ENCODE data around the gene KRTAP4-12. TPM values are rescaled to one million over a fixed set of nuclear protein-coding genes. Genes with fewer than 3 reads are reported as not detected.
"Not testable (repeated sequence)": the region's sequence is repeated elsewhere in the genome, so short reads cannot be mapped to it uniquely, and the experiment has no call there.

KRTAP4-12 gene
- total RNA-seq, 2 experiments from 2014 or later: not detected

DNA sequence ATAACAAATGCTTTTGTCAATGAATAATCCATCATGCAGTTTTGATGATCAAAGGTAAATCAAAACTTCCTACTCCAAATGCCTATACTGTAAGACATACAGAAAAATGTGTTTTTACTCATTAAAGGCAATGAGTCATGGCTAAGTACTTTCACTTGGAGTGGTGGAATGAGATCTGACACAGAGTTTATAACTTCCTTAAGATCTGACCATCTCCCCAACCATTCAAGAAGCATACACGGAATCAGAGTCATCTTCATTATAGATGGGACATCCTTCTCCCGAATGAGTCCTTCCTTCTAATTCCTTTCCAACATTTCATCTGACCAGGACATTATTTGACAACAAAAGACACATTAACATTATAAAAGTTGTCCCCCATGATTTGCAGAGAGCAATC, 40.6 kb downstream of the KRTAP4-12 start:
- H3K27ac Mint-ChIP-seq, H3K36me3 Mint-ChIP-seq, H3K27me3 Mint-ChIP-seq, H3K4me1 Mint-ChIP-seq, H3K4me3 Mint-ChIP-seq, H3K9me3 Mint-ChIP-seq, DNase-seq: not testable (repeated sequence)

DNA sequence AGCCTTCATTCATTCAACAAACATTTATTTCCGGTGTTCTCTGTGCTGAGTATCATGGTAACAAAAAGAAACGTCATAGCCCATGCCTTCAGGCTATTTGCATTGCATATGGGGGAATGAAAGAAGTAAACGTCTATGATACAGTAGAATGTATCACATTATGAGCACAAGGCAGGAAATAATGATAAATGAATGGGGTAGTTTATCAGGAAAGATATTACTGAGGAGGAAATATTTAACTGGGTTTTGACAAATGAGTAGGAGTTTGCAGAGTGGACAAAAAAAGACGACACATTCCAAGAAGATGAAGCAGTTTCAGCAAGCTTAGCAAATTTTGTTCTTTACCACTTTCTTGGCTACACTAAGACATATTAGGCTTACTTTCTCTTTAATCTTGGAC, 41.4 kb downstream of the KRTAP4-12 start:
- DNase-seq: no peak
- H3K27ac Mint-ChIP-seq: no peak overlapping the region
- H3K4me1 Mint-ChIP-seq: no peaks in the 10 kb centered on the region
- peaks cover 2% of the 10 kb centered on the region for H3K27me3 Mint-ChIP-seq
- no peak overlapping the region for H3K4me3 Mint-ChIP-seq
- H3K9me3 Mint-ChIP-seq: no peaks in the 10 kb centered on the region
- no peaks in the 10 kb centered on the region for H3K36me3 Mint-ChIP-seq

- Mint-ChIP-seq H3K9me3 (no peaks in the 10 kb centered on the region), H3K27me3 (peaks cover 15% of the 10 kb centered on the region), H3K27ac (no peak overlapping the region), H3K4me3 (no peak overlapping the region), H3K36me3 (no peaks in the 10 kb centered on the region), H3K4me1 (no peaks in the 10 kb centered on the region)
- no peak for DNase-seq
Measured at GRCh38 chr17:41076788-41077187, 47.2 kb downstream of the KRTAP4-12 start.

- Mint-ChIP-seq H3K27ac (no peak overlapping the region), H3K27me3 (peaks cover 15% of the 10 kb centered on the region), H3K36me3 (no peaks in the 10 kb centered on the region), H3K9me3 (no peaks in the 10 kb centered on the region), H3K4me3 (no peak overlapping the region), H3K4me1 (peaks cover 2% of the 10 kb centered on the region)
- no peak for DNase-seq
Measured at GRCh38 chr17:41073676-41074075, 50.3 kb downstream of the KRTAP4-12 start.

Other genes with a start within 250 kb of the KRTAP4-12 start
- not detected for gene KRT20, start 238.9 kb downstream of the KRTAP4-12 start, total RNA-seq
- not detected for gene KRT23, start 186.5 kb downstream of the KRTAP4-12 start, total RNA-seq
- not detected for gene KRT39, start 157.2 kb downstream of the KRTAP4-12 start, total RNA-seq
- gene KRT40, start 139.9 kb downstream of the KRTAP4-12 start, total RNA-seq: not detected
- not detected for gene KRTAP3-3, start 130.0 kb downstream of the KRTAP4-12 start, total RNA-seq
- not detected for gene KRTAP3-2, start 124.3 kb downstream of the KRTAP4-12 start, total RNA-seq
- gene KRTAP3-1, start 115.1 kb downstream of the KRTAP4-12 start, total RNA-seq: not detected
- not detected for gene KRTAP1-5, start 97.0 kb downstream of the KRTAP4-12 start, total RNA-seq
- gene KRTAP1-4, start 94.0 kb downstream of the KRTAP4-12 start, total RNA-seq: not detected
- gene KRTAP1-3, start 89.3 kb downstream of the KRTAP4-12 start, total RNA-seq: not detected
- gene KRTAP1-1, start 82.7 kb downstream of the KRTAP4-12 start, total RNA-seq: not detected
- gene KRTAP2-1, start 76.9 kb downstream of the KRTAP4-12 start, total RNA-seq: not detected
- not detected for gene KRTAP2-2, start 69.0 kb downstream of the KRTAP4-12 start, total RNA-seq
- gene KRTAP2-3, start 64.1 kb downstream of the KRTAP4-12 start, total RNA-seq: not detected
- not detected for gene KRTAP2-4, start 58.3 kb downstream of the KRTAP4-12 start, total RNA-seq
- not detected for gene KRTAP4-7, start 40.0 kb downstream of the KRTAP4-12 start, total RNA-seq
- gene KRTAP4-8, start 26.0 kb downstream of the KRTAP4-12 start, total RNA-seq: not detected
- gene KRTAP4-16, start 22.0 kb downstream of the KRTAP4-12 start, total RNA-seq: not detected
- not detected for gene KRTAP4-9, start 18.8 kb downstream of the KRTAP4-12 start, total RNA-seq
- not detected for gene KRTAP4-11, start 5.8 kb downstream of the KRTAP4-12 start, total RNA-seq
- not detected for gene KRTAP4-6, start 16.4 kb upstream of the KRTAP4-12 start, total RNA-seq
- not detected for gene KRTAP4-5, start 25.6 kb upstream of the KRTAP4-12 start, total RNA-seq
- gene KRTAP4-4, start 36.6 kb upstream of the KRTAP4-12 start, total RNA-seq: not detected
- not detected for gene KRTAP4-3, start 44.0 kb upstream of the KRTAP4-12 start, total RNA-seq
- gene KRTAP4-2, start 54.0 kb upstream of the KRTAP4-12 start, total RNA-seq: not detected
- gene KRTAP4-1, start 60.7 kb upstream of the KRTAP4-12 start, total RNA-seq: not detected
- not detected for gene KRTAP9-1, start 65.7 kb upstream of the KRTAP4-12 start, total RNA-seq
- not detected for gene KRTAP9-2, start 102.5 kb upstream of the KRTAP4-12 start, total RNA-seq
- gene KRTAP9-3, start 108.3 kb upstream of the KRTAP4-12 start, total RNA-seq: not detected
- not detected for gene KRTAP9-8, start 113.8 kb upstream of the KRTAP4-12 start, total RNA-seq
- not detected for gene KRTAP9-4, start 125.5 kb upstream of the KRTAP4-12 start, total RNA-seq
- gene KRTAP9-9, start 131.2 kb upstream of the KRTAP4-12 start, total RNA-seq: not detected
- not detected for gene KRTAP9-6, start 141.2 kb upstream of the KRTAP4-12 start, total RNA-seq
- not detected for gene KRTAP9-7, start 151.5 kb upstream of the KRTAP4-12 start, total RNA-seq
- gene KRTAP29-1, start 178.7 kb upstream of the KRTAP4-12 start, total RNA-seq: not detected
- gene KRTAP16-1, start 185.1 kb upstream of the KRTAP4-12 start, total RNA-seq: not detected
- not detected for gene KRTAP17-1, start 191.5 kb upstream of the KRTAP4-12 start, total RNA-seq
- gene KRT33A, start 226.6 kb upstream of the KRTAP4-12 start, total RNA-seq: not detected
- gene KRT33B, start 245.6 kb upstream of the KRTAP4-12 start, total RNA-seq: not detected

Measured in activated naive CD8-positive, alpha-beta T cell treated with anti-CD3 and anti-CD28 coated beads for 36 hours (primary cell).